Muscle of leg (tissue), 11 donors: ENCODE measurements around the gene ANAPC5. TPM values are rescaled to one million over a fixed set of nuclear protein-coding genes. Genes with fewer than 3 reads are reported as not detected.

Source experiments
- DNase-seq: peaks from one replicate; pipeline ENCODE4 v3.0.0; 2013
- H3K27ac ChIP-seq: one replicate; pipeline ENCODE4 v1.5.1; 2013; ENCODE audit warnings: mild to moderate bottlenecking, low read length, control low read depth
- H3K27me3 ChIP-seq: one replicate; pipeline ENCODE4 v1.6.1; 2013; ENCODE audit warnings: low read length; ENCODE audit not compliant: control insufficient read depth, insufficient read depth
- H3K36me3 ChIP-seq: one replicate; pipeline ENCODE4 v1.6.1; 2013; ENCODE audit warnings: low read length; ENCODE audit not compliant: control insufficient read depth, insufficient read depth
- H3K4me1 ChIP-seq: one replicate; pipeline ENCODE4 v1.6.1; 2013; ENCODE audit warnings: low read length; ENCODE audit not compliant: control insufficient read depth, insufficient read depth
- H3K4me3 ChIP-seq: one replicate; pipeline ENCODE4 v1.5.1; 2013; ENCODE audit warnings: low read length, control low read depth
- H3K9me3 ChIP-seq: replicated peaks from 2 replicates; pipeline ENCODE4 v1.6.1; 2013; ENCODE audit warnings: low read depth, low read length; ENCODE audit not compliant: control insufficient read depth
- WGBS: methylation state at CpG from one replicate; pipeline ENCODE4 v1.1.5; 2013; ENCODE audit warnings: missing lambda C conversion rate; ENCODE audit not compliant: insufficient coverage; 5-methylcytosine and 5-hydroxymethylcytosine counted together
- polyA plus RNA-seq, 8 donors: library from polyadenylated mRNA; unstranded; fragments of 120-200 nt; gene quantifications; one replicate each; pipeline versions ENCODE4 v1.2.1 to v1.2.3, GENCODE V29; 2013; ENCODE audit warnings: inconsistent platforms in 1 of 8, low replicate concordance in 1 of 8; ENCODE audit not compliant: insufficient read length in 8 of 8, insufficient read depth in 1 of 8
- total RNA-seq: library from RNA; stranded (reverse); fragments of 120-200 nt; gene quantifications from one replicate; pipeline ENCODE4 v1.2.4, GENCODE V29; 2013

Gene ANAPC5
- total and polyA plus RNA-seq, 9 donors, result 93.3 to 114 (median 106) TPM

GRCh38 chr12:121371404-121371803 lies 19.2 kb upstream of the ANAPC5 start:
- 56% methylated on average over 3 of the region's 6 CpGs for WGBS
- no peak for DNase-seq

GRCh38 chr12:121366063-121366459 lies 13.8 kb upstream of the ANAPC5 start:
- no peak for DNase-seq
- H3K36me3 ChIP-seq, result no peaks in the 10 kb centered on the region
- H3K27me3 ChIP-seq, result peaks cover 4% of the 10 kb centered on the region
- H3K4me3 ChIP-seq, result no peak overlapping the region
- H3K4me1 ChIP-seq, result no peaks in the 10 kb centered on the region
- WGBS, result no CpG with 5 or more reads among the region's 4 CpGs
- H3K27ac ChIP-seq, result no peak overlapping the region
- H3K9me3 ChIP-seq, result no peaks in the 10 kb centered on the region

More at GRCh38 chr12:121371404-121371803, 19.2 kb upstream of the ANAPC5 start:
- Histone ChIP-seq H3K27me3 (peaks cover 2% of the 10 kb centered on the region), H3K36me3 (no peaks in the 10 kb centered on the region), H3K27ac (no peak overlapping the region), H3K4me1 (no peaks in the 10 kb centered on the region), H3K9me3 (no peaks in the 10 kb centered on the region), H3K4me3 (no peak overlapping the region)

- WGBS, result no CpG with 5 or more reads among the region's 5 CpGs
- DNase-seq, result no peak
- Histone ChIP-seq H3K4me3 (no peak overlapping the region), H3K4me1 (no peaks in the 10 kb centered on the region), H3K36me3 (no peaks in the 10 kb centered on the region), H3K27ac (no peak overlapping the region), H3K27me3 (peaks cover 4% of the 10 kb centered on the region), H3K9me3 (no peaks in the 10 kb centered on the region)
These were observed 13.3 kb upstream of the ANAPC5 start for GRCh38 chr12:121365416-121366062.

GRCh38 chr12:121364683-121365121 lies 12.5 kb upstream of the ANAPC5 start:
- no peak overlapping the region for H3K27ac ChIP-seq
- 63% methylated on average over 4 of the region's 5 CpGs for WGBS
- H3K27me3 ChIP-seq, result peaks cover 4% of the 10 kb centered on the region
- H3K4me3 ChIP-seq, result no peak overlapping the region
- no peak for DNase-seq
- H3K4me1 ChIP-seq, result no peaks in the 10 kb centered on the region
- no peaks in the 10 kb centered on the region for H3K9me3 ChIP-seq
- H3K36me3 ChIP-seq, result no peaks in the 10 kb centered on the region

- H3K4me1 ChIP-seq, result peaks cover 3% of the 10 kb centered on the region
- no peaks in the 10 kb centered on the region for H3K27me3 ChIP-seq
- H3K4me3 ChIP-seq, result no peak overlapping the region
- no peaks in the 10 kb centered on the region for H3K36me3 ChIP-seq
- DNase-seq, result no peak
- 60% methylated on average over 1 of the region's 3 CpGs for WGBS
- H3K9me3 ChIP-seq, result no peaks in the 10 kb centered on the region
- H3K27ac ChIP-seq, result no peak overlapping the region
These were observed 5.9 kb upstream of the ANAPC5 start for GRCh38 chr12:121358073-121358472.

GRCh38 chr12:121357331-121357730 lies 5.1 kb upstream of the ANAPC5 start:
- DNase-seq, result no peak
- Histone ChIP-seq H3K36me3 (no peaks in the 10 kb centered on the region), H3K27me3 (no peaks in the 10 kb centered on the region), H3K9me3 (no peaks in the 10 kb centered on the region), H3K4me3 (no peak overlapping the region), H3K4me1 (peaks cover 4% of the 10 kb centered on the region), H3K27ac (no peak overlapping the region)
- 89% methylated on average over 1 of the region's 4 CpGs for WGBS

DNA sequence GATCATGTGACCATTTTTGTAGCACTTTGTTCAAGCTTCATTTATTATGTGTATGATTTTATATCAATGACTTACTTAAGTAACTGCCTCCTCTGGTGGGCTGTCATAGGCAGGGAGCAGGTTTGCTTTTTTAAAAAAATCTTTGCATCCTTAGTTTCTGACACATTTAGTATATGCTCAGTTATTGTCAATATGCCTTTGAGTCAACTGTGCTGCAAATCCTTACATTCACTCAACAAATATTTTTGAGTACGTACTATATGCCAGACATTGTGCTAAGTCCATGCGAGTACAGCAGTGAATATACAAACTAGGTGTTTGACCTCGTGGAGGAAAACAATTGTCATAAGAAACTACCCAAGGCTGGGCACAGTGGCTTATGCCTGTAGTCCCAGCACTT lies 4.4 kb upstream of the ANAPC5 start:
- no peaks in the 10 kb centered on the region for H3K9me3 ChIP-seq
- no peaks in the 10 kb centered on the region for H3K27me3 ChIP-seq
- no peaks in the 10 kb centered on the region for H3K36me3 ChIP-seq
- no peak overlapping the region for H3K4me3 ChIP-seq
- 92% methylated on average over 2 of the region's 3 CpGs for WGBS
- peaks cover 4% of the 10 kb centered on the region for H3K4me1 ChIP-seq
- H3K27ac ChIP-seq, result no peak overlapping the region
- no peak for DNase-seq

- Histone ChIP-seq H3K27me3 (no peaks in the 10 kb centered on the region), H3K4me1 (peaks cover 9% of the 10 kb centered on the region), H3K36me3 (no peaks in the 10 kb centered on the region), H3K9me3 (no peaks in the 10 kb centered on the region), H3K27ac (no peak overlapping the region), H3K4me3 (no peak overlapping the region)
- WGBS, result 100% methylated on average over 1 of the region's 6 CpGs
- DNase-seq, result no peak
These were observed 3.6 kb upstream of the ANAPC5 start for GRCh38 chr12:121355818-121356217.

DNA sequence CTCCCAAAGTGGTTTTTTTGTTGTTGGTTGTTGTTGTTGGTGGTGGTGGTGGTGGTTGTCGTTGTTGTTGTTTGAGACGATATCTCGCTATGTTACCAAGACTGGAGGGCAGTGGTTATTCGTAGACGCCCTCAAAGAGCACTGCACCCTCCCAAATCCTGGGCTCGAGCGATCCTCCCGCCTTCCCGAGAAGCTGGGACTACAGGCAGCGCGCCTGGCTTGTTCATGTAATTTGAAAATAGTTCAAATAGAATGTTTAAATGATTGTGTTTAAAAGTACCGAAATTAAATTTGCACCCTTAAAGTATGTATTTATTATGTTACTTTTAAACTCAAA lies 439 bp upstream of the ANAPC5 start:
- no peaks in the 10 kb centered on the region for H3K36me3 ChIP-seq
- H3K4me1 ChIP-seq, result peaks cover 12% of the 10 kb centered on the region
- H3K4me3 ChIP-seq, result peak overlapping the region; percentile 94
- peak overlapping the region; percentile 82 for H3K27ac ChIP-seq
- no peak for DNase-seq
- H3K27me3 ChIP-seq, result no peaks in the 10 kb centered on the region
- WGBS, result no CpG with 5 or more reads among the region's 12 CpGs
- H3K9me3 ChIP-seq, result no peaks in the 10 kb centered on the region

- no CpG with 5 or more reads among the region's 2 CpGs for WGBS
- peaks cover 41% of the 10 kb centered on the region for H3K36me3 ChIP-seq
These were observed 5.5 kb downstream of the ANAPC5 start for GRCh38 chr12:121346747-121347146.

More at GRCh38 chr12:121346747-121347146, 5.5 kb downstream of the ANAPC5 start:
- Histone ChIP-seq H3K27ac (no peak overlapping the region), H3K27me3 (no peaks in the 10 kb centered on the region), H3K4me3 (no peak overlapping the region), H3K9me3 (no peaks in the 10 kb centered on the region), H3K4me1 (peaks cover 8% of the 10 kb centered on the region)
- DNase-seq, result no peak
